Limb (tissue), 2 donors: Measurements from ENCODE around the gene TMEM229A.
"Not testable (repeated sequence)": the region's sequence is repeated elsewhere in the genome, so short reads cannot be mapped to it uniquely, and the experiment has no call there.

ENCODE experiments used
- DNase-seq, 2 donors: peaks; one replicate each; pipeline ENCODE4 v3.0.0-alpha.2; 2016; ENCODE audit errors: extremely low spot score in 2 of 2

Gene TMEM229A

DNA sequence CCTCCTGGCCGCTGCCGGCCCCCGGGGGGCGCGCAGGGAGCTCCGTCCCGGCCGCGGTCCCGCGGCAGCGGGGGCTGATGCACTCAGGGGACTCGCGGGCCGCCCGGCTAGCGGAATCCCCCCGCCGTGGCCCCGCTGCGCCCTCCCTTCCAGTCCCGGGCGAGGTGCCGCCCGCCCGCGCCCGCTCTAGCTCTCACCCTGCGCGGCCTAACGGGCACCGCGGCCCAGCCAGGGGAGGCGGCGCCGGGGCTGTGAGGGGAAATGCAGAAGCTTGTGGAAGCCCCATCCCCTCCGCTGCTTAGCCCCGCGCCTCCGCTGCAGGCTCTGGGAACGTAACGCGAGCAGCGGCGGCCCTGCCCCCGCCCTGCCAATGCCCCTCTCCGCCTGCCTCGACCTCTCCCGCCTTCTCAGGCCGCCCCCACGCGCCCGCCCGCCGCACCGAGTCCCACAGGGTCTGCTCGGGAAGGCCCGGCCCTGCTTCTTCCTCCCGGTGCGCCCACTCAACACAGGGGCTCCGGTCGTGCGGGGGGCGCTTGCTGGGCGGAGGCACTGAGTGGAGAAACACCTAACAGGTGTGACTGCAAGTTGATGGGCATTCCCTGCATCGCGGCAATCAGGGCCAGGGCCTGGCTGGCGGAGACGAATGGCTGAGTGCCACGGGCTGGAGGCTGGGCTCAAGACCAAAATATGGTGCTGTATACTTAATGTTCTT, 384 bp upstream of the TMEM229A start:
- DNase-seq, result peak; percentile 10 to 71

- DNase-seq, result peak in 1 of 2 donors; percentile 50
These were observed 948 bp downstream of the TMEM229A start for GRCh38 chr7:124031919-124032318.

DNA sequence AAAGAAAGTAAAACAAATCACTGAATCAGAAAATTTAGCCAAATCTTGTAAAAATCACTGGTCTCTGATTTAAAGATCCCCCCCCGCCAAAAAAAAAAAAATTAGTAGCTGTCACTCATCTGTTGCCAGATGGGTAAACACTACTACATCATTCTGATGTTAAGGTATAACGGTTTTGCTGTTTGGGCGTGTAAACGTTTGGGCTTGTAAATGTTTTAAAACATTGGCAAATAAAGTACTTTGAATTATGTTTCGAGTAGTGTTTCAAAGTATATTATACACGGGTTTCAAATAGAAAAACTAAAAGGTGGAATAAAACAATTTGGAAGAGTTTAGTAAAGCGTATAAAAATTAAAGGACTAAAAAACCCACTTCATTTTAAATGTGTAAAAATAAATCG, 1.5 kb downstream of the TMEM229A start:
- no peak for DNase-seq

DNA sequence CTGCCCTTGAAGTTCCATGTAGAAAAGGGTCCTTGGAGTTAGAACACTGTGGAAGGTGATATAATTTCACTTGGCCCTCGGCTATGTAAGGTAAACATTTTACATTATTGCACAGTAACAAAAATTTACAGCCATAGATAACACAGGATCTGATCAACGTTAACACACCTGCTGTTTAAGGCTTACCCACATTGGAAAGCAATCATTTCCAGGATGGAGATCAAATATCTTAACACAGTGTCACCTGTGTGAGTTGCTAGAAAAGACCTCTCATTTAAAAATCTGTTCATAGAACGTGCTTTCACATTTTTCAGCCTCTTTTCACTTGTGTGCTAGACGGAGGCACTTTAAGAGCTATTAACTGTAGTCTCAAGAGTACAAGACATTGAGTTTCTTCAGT, 1.9 kb downstream of the TMEM229A start:
- DNase-seq, result no peak

DNA sequence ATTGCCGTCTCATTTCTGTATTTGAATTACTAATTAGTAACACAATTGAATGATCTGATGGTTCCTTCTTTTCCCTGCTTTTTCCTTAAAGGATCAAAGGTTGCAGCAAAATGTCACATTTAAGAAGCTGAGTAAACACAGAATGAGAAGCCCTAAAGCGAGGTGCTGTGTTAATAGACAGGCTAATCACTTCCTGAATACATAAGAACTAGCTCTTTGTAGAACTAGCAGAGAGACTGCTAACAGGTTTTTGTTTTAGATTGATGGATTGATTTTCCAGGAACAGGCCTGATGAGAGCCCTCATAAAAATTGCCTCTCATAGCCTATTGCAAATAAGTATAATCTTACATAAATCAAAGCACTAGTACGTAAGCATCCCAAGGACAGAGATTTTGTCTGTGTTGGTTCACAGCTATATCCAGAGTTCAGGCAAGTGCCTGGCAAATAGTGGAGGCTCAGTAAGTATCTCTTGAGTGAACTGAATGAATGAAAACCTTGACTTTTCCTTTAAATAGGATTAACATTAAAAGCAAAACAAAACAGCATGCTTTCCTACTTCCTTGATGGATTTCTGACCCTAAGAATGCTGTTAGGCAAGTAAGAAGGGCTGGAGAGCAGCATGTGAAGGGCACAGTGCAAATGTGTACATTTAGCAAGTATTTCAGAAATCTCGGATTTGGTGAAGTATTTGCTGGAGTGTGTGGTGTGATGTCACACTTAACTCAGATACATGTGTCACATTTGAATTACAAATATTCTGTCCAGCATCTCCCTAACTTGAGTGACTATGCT, 3.3 kb downstream of the TMEM229A start:
- DNase-seq, result no peak

- DNase-seq, result no peak
These were observed 5.6 kb downstream of the TMEM229A start for GRCh38 chr7:124027236-124027635.

DNA sequence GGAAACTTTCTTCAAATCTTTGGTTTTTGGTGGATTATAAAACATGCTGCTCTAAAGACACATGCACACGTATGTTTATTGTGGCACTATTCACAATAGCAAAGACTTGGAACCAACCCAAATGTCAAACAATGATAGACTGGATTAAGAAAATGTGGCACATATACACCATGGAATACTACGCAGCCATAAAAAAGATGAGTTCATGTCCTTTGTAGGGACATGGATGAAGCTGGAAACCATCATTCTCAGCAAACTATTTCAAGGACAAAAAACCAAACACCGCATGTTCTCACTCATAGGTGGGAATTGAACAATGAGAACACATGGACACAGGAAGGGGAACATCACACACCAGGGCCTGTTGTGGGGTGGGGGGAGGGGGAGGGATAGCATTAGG, 8.5 kb downstream of the TMEM229A start:
- DNase-seq, result not testable (repeated sequence)

DNA sequence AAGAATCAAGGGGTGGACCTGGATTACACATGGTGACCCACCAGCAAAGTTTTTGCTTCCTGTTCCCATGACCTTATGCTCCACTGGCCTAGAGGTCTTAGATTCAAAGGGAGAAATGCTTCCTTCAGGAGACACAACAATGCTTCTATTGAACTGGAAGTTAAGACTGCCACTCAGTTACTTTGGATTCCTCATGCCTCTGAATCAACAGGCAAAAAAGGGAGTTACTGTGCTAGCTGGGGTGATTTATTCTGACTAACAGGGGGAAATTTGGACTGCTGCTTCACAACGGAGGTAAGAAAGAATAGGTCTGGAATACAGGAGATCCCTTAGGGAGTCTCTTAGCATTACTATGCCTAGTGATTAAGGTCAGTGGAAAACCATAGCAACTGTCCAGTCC, 10.3 kb downstream of the TMEM229A start:
- no peak for DNase-seq

GRCh38 chr7:124020060-124020459, 12.8 kb downstream of the TMEM229A start:
- no peak for DNase-seq

- no peak for DNase-seq
These were observed 19.6 kb downstream of the TMEM229A start for GRCh38 chr7:124013306-124013705.

DNA sequence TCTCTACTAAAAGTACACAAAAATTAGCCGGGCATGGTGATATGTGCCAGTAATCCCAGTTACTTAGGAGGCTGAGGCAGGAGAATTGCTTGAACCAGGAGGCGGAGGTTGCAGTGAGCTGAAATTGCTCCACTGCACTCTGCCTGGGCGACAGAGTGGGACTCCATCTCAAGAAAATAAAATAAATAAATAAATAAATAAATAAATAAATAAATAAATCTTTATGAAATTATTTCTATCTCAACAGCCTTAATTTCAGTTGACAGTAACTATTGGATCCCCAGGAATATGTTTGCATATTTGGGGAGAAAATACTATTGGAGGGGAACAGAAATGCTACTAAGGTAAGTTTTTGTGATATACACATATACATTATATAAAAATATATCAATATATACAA, 20.0 kb downstream of the TMEM229A start:
- no peak for DNase-seq

DNA sequence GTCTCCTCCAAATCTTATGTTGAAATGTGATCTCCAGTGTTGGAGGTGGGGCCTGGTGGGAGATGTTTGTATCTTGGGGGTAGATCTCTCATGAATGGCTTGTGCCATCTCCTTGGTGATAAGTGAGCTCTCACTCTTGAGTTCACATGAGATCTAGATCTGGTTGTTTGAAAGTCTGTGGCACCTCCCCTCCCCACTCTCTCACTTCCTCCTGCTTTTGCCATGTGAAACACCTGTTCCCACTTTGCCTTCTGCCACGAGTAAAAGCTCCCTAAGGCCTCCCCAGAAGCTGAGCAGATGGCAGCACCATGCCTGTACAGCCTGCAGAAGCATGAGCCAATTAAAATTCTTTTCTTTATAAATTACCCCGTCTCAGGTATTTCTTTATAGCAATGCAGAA, 23.5 kb downstream of the TMEM229A start:
- no peak for DNase-seq

- DNase-seq, result not testable (repeated sequence)
These were observed 24.6 kb downstream of the TMEM229A start for GRCh38 chr7:124008296-124008695.

GRCh38 chr7:123999703-124000102, 33.2 kb downstream of the TMEM229A start:
- DNase-seq, result no peak

- DNase-seq, result no peak
These were observed 33.9 kb downstream of the TMEM229A start for GRCh38 chr7:123998921-123999320.

- DNase-seq, result no peak
These were observed 36.6 kb downstream of the TMEM229A start for GRCh38 chr7:123996327-123996625.

DNA sequence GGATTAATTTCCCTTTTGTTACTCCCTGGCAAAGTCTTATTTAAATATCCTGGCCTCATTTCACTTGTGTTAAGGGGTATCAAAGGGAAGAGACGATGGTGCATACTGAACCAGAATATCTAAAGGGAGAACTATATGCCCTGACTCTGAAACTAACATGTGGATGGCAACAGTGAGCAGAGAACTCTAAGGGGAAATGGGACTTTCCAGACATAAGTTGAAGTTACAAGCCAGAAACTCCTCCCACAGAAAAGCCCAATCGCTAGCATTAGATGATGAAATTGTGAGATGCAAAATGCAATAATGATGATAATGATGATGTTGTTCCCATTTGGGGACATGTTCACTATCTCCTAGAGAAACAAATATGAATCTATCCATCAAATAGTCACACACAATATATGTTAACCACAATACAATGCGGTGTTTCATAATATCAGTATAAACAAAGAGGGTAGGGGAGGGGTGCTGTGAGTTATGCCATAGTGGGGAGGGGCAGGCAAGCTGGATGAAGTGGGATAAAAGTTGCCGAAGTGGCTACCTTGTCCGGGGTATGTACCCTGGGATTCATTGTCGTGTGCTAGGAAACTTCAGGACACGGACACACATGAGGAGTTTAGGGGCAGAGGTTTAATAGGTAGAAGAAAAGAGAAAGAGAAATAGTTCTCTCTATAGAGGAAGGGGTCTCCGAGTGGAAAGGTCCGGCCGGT, 37.1 kb downstream of the TMEM229A start:
- DNase-seq, result no peak

- no peak for DNase-seq
These were observed 38.4 kb downstream of the TMEM229A start for GRCh38 chr7:123994449-123994848.

DNA sequence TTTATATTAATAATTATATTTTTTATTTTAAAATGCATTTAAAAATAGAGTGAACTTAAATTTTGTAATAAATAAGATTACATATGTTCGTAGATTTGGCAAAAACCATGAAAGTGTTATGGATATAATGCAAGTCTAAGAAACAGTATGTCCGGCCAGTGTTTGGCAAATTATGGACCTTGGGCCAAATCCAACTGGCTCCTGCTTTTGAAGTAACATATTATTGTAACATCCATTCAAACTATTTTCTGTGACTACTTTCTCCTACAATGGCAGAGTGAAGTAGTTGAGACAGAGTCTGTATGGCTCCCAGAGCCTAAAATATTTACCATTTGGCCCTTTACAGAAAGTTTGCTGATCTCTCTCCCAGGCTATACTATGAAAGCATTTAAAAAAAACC, 38.9 kb downstream of the TMEM229A start:
- DNase-seq, result no peak

GRCh38 chr7:123992913-123993518, 39.9 kb downstream of the TMEM229A start:
- no peak for DNase-seq

DNA sequence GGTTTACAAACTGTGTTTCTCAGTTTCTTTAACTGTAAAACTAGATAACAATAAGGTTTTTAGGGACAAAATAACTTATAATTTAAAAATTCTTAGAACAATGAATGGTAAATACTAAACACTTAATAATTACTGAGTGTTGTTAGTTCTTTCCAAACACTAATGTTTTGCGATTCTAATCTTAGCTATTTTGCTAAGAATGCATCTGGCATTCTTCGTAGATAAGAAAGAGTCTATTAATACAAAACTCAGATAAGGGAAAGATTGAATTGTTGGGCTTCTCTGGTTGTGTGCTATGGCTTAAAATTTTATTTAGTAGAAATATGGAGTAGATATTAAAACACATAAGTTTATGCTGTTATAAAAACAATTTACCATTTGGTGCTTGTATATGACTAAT, 45.4 kb downstream of the TMEM229A start:
- DNase-seq, result no peak
